HG02623 (cell line): ENCODE measurements around the gene SLC9A8.
"Not testable (repeated sequence)": the region's sequence is repeated elsewhere in the genome, so short reads cannot be mapped to it uniquely, and the experiment has no call there.

Source experiments
- ATAC-seq: cut with Tn5 transposase; IDR thresholded peaks from one replicate; pipeline ENCODE4 v1.9.1; 2021; ENCODE audit warnings: moderate library complexity; ENCODE audit not compliant: unreplicated experiment

SLC9A8 gene

GRCh38 chr20:49812507-49813304 lies at the start of gene SLC9A8:
Gene SLC9A8, plus strand, starts transcription at chr20:49812828. Its CDS starts 95 bp downstream, at chr20:49812923.
- peak; percentile 80 for ATAC-seq

GRCh38 chr20:49762940-49763766 lies 49.5 kb upstream of the SLC9A8 start:
- ATAC-seq = no peak

GRCh38 chr20:49765413-49765736 lies 47.3 kb upstream of the SLC9A8 start:
- no peak for ATAC-seq

DNA sequence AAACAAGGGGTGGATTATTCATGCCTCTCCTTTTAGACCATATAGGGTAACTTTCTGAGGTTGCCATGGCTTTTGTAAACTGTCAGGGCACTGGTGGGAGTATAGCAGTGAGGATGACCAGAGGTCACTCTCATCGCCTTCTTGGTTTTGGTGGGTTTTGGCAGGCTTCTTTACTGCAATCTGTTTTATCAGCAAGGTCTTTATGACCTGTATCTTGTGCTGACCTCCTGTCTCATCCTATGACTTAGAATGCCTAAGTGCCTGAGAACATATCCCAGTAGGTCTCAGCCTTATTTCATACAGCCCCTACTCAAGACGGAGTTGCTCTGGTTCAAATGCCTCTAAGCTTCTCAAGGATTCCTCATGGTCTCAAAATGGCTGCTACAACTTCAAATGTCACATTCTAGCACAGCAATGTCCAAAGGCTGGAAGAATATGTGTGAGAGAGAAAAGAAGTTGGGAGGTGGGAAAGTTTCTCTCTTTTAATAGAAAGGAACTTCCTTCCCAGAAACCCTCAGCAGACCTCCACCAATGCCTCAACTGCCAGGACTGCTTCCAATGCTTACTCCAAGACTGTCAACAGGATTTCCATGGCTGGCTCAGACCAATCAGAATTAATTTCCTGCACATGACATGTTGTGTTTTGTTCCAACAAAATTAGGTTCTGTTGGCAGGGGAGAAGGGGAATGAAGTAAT lies 46.6 kb upstream of the SLC9A8 start:
- ATAC-seq = no peak

- ATAC-seq = no peak
Measured at GRCh38 chr20:49766979-49767521, 45.6 kb upstream of the SLC9A8 start.

- no peak for ATAC-seq
Measured at GRCh38 chr20:49768204-49769047, 44.2 kb upstream of the SLC9A8 start.

DNA sequence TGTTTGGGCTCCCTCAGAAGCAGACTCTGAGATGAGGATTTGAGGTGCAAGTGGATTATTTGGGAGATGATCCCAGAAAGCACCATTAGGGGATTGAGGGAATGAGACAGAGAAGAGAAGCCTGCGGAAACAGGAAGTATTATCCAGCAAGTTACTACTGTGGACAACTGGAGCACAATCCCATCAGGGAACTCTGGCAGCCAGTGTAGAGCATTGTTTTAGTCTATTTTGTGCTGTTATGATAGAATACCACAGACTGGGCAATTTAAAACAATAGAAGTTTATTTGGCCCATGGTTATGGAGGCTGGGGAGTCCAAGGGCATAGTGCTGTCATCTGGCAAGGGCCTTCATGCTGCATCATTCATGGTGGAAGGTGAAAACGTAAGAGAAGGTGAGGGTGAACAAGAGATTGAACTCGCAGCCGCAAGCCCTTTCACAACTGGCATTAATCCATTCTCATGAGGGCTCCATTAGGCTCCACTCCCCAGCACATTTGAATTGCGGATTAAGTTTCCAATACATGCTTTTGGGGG lies 43.5 kb upstream of the SLC9A8 start:
- ATAC-seq = no peak

GRCh38 chr20:49770634-49771033 lies 42.0 kb upstream of the SLC9A8 start:
- ATAC-seq = no peak

DNA sequence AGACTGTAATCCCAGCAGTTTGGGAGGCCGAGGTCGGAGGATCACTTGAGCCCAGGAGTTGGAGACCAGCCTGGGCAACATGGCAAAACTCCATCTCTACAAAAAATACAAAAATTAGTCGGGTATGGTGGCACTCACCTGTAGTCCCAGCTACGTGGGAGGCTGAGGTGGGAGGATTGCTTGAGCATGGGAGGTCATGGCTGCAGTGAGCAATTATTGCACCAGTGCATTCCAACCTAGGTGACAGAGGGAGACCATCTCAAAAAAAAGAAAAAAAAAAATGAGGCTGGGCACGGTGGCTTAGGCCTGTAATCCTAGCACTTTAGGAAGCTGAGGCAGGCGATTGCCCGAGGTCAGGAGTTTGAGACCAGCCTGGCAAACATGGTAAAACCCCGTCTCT lies 38.4 kb upstream of the SLC9A8 start:
- ATAC-seq = not testable (repeated sequence)

DNA sequence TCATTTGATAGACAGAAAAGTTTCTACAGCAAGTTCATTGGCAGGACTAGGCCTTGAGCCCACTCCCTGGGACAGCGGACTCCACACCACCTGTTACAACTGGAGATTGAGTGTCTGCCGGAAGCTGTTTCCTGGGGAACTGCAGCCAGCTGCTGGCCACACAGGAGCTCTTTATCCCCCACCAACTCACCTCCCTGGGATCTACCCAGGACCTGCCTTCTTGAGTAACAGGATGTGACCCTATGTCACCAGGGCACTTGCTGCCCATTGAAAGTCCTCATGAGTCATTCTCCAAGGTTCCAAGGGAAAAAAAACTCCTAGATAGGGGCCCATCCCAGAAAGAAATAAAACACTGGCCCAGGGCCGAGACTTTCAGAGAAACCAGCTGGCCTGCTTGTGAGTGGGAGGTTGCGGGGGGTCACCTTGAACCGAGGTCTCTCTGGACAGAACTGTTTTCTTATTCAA lies 37.4 kb upstream of the SLC9A8 start:
- ATAC-seq = no peak

GRCh38 chr20:49779972-49780371 lies 32.7 kb upstream of the SLC9A8 start:
- no peak for ATAC-seq

DNA sequence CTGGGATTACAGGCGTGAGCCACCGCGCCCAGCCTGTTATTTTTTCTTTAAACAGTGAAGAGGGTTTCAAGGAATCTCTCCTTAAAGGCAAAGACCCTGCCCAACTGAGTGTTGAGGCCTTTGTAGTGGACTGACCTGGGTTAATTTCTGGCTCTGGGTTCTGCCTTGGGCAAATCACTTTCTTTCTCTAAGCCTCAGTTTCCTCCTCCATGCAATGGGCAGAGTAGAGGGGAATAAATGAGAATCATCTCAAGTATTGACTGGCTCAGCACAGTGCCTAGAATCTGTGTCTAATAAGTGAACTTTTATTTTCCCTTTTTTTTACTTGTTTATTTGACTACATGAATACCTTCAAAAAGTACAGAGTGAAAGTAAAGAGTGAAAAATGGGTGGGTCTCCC lies 31.0 kb upstream of the SLC9A8 start:
- no peak for ATAC-seq

DNA sequence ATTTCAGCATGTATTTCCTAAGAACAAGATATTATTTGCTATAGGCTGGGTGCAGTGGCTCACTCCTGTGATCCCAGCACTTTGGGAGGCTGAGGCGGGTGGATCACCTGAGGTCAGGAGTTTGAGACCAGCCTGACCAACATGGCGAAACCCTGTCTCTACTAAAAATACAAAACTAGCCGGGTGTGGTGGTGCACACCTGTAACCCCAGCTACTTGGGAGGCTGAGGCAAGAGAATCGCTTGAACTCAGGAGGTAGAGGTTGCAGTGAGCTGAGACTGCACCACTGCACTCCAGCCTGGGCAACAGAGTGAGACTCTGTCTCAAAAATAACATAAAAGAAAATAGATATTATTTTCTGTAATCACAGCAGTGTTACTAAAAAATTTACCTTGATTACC lies 30.2 kb upstream of the SLC9A8 start:
- not testable (repeated sequence) for ATAC-seq

DNA sequence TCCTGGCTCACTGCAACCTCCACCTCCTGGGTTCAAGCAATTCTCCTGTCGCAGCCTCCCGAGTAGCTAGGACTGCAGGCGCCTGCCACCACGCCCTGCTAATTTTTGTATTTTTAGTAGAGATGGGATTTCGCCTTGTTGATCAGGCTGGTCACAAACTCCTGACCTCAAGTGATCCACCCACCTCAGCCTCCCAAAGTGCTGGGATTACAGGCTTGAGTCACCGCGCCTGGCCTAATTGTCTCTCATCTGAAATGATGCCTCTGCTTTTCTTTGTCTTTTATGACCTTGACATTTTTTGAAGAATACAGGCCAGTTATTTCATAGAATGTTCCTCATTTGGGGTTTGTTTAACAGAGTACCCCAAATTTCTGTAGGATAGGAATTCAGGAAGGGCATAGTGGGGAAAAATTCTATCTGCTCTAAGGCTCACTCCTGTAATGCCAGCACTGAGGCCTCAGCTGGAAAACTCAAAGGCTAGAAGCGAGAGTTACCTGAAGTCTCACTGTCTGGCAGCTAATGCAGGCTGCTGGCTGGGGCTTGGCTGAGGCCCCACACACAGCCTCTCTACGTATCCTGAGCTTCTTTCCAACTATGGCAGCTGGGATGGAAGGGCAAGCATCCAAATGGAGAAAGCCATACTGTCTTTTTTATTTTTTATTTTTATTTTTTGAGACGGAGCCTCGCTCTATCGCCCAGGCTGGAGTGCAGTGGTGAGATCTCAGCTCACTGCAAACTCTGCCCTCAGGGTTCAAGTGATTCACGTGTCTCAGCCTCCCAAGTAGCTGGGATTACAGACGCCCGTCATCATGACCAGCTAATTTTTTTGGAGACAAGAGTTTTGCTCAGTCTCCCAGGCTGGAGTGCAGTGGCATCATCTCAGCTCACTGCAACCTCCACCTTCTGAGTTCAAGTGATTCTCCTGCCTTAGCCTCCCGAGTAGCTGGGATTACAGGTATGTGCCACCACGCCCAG lies 29.3 kb upstream of the SLC9A8 start:
- ATAC-seq = not testable (repeated sequence)

DNA sequence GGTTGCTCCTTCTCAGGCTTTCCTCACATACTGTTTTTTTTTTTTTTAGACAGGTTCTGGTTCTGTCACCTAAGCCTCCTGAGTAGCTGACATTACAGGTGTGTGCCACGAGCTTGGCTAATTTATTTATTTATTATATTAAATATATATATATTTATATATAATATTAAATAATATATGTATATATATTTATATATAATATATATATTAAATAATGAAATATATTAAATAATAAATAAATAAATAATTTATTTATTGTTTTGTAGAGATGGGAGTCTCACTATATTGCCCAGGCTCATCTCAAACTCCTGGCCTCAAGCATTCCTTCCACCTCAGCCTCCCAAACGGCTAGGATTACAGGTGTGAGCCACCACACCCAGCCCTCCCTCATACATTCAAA lies 28.3 kb upstream of the SLC9A8 start:
- ATAC-seq = no peak

DNA sequence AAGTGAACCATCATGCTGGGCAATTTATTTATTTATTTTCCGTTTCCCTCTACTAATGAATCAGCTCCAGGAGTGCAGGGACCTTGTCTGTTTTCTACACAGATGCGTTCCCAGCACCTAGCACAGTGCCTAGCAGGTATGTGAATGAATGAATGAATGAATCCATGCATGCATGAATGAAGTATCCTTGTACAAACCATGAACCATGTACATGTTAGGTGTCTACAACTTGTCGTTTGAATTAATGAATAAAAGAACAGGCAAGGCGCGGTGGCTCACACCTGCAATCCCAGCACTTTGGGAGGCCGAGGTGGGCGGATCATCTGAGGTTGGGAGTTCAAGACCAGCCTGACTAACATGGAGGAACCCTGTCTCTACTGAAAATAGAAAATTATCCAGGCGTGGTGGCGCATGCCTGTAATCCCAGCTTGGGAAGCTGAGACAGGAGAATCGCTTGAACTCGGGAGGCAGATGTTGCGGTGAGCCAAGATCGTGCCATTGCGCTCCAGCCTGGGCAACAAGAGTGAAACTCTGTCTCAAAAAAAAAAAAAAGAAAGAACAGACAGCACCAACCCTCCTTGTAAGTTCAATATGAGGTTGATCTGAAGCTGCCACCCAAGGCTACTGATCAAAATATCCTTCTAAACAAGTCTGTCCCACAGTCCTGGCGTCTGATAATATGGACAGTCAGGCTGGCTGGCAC lies 27.3 kb upstream of the SLC9A8 start:
- no peak for ATAC-seq

GRCh38 chr20:49785852-49786175 lies 26.8 kb upstream of the SLC9A8 start:
- peak; percentile 87 for ATAC-seq

DNA sequence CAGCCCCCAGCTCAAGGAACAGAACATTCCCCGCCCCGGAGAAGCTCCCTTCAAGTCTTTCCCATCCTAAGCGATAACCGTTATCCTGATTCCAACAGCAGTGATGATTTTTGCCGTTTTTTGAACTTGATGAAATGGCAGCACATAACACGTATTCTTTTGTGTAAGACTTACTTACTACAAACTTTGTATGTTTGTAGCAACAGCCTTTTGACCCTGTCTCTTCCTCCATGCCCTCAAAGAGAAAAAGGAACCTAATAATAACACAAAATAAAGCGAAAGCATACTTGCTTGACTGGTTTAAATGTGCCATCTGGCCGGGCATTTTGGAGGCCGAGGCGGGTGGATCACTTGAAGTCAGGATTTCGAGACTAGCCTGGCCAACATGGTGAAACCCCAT lies 26.4 kb upstream of the SLC9A8 start:
- ATAC-seq = peak; percentile 7
